Measurements from ENCODE around the gene ZNF385A. TPM values are rescaled to one million over a fixed set of nuclear protein-coding genes. Genes with fewer than 3 reads are reported as not detected.

The ZNF385A gene
- total RNA-seq, 2 experiments from 2014 or later: 0.32 to 2.9 TPM

DNA sequence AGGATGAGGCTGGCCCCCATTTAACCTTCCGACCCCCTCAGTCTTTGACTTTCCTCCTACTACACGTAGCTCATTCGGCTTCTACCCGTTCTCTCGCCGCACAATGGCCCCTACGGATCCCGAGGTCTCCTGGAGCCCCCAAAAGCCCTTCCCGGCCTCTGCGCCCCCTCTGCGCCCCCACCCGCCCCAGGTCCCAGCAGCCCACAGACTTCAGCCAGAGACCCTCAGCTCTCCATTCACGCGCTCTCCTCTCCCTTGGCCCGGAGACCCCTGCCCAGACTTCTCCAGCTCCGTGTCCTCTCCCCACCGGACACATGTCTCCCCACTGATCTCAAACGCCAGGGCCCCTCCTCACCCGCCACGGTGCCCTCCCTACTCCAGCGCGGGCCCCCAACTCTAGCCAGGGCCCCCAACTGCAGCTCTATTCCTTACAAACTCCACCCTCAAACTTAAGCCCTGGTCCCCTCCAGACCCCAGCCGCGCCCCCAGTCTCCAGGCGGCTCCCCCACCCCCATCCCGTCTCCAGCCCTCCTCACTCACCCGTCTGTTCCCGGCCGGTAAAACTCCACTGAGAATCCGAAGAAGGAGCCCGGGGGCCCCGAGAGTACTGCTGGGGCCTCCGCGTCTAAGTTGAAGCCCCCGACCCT lies 34.0 kb upstream of the ZNF385A start:
- BruUV-seq (replicated peaks): no TSS peak
- no peak for DNase-seq (ENCODE audit: low spot score)
- intact Hi-C loops (cut with micrococcal nuclease; ENCODE audit: unreplicated experiment): no loop called here

GRCh38 chr12:54417712-54418440 lies 33.3 kb upstream of the ZNF385A start:
- POLR2A ChIA-PET: no interaction called here
- no peak overlapping the region for H3K27ac ChIP-seq (ENCODE audit: low read depth, low read length, poor library complexity, severe bottlenecking)
- intact Hi-C loops (cut with micrococcal nuclease; ENCODE audit: unreplicated experiment): no loop called here
- TF ChIP-seq, protein P1, sequence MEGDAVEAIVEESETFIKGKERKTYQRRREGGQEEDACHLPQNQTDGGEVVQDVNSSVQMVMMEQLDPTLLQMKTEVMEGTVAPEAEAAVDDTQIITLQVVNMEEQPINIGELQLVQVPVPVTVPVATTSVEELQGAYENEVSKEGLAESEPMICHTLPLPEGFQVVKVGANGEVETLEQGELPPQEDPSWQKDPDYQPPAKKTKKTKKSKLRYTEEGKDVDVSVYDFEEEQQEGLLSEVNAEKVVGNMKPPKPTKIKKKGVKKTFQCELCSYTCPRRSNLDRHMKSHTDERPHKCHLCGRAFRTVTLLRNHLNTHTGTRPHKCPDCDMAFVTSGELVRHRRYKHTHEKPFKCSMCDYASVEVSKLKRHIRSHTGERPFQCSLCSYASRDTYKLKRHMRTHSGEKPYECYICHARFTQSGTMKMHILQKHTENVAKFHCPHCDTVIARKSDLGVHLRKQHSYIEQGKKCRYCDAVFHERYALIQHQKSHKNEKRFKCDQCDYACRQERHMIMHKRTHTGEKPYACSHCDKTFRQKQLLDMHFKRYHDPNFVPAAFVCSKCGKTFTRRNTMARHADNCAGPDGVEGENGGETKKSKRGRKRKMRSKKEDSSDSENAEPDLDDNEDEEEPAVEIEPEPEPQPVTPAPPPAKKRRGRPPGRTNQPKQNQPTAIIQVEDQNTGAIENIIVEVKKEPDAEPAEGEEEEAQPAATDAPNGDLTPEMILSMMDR (conservative IDR thresholded peaks at IDR 0.05; ENCODE audit: low read length): no peak
- TF ChIP-seq EZH2phosphoT487 (IDR thresholded peaks at IDR 0.05; ENCODE audit: borderline replicate concordance, low read depth, low read length): no peak
- BruUV-seq (replicated peaks): no TSS peak
- no peak overlapping the region for H3K4me2 ChIP-seq (ENCODE audit: low read length)
- no peaks in the 10 kb centered on the region for H3K79me2 ChIP-seq (ENCODE audit: insufficient read depth, low read depth, low read length)
- no peaks in the 10 kb centered on the region for H3K9me2 ChIP-seq (ENCODE audit: insufficient read depth, low read length)
- no peaks in the 10 kb centered on the region for H3K9me3 ChIP-seq (ENCODE audit: low read length)
- H2AFZ ChIP-seq (ENCODE audit: low read length): no peak overlapping the region
- H4K20me1 ChIP-seq (ENCODE audit: insufficient read depth, low read length): no peaks in the 10 kb centered on the region
- no peak overlapping the region for H3K4me3 ChIP-seq (ENCODE audit: low read depth, low read length, poor library complexity, severe bottlenecking)
- CTCF ChIA-PET (ENCODE audit: unreplicated experiment): no interaction called here
- H3K36me3 ChIP-seq (ENCODE audit: insufficient read depth, low read length): no peaks in the 10 kb centered on the region
- peaks cover 20% of the 10 kb centered on the region for H3K4me1 ChIP-seq (ENCODE audit: insufficient read depth, low read length, poor library complexity, severe bottlenecking)
- no peak for DNase-seq (ENCODE audit: low spot score)

More for the DNA sequence above, 34.0 kb upstream of the ZNF385A start:
- Histone ChIP-seq H3K27ac (ENCODE audit: low read depth, low read length, poor library complexity, severe bottlenecking) (no peak overlapping the region), H3K9me2 (ENCODE audit: insufficient read depth, low read length) (no peaks in the 10 kb centered on the region), H3K4me2 (ENCODE audit: low read length) (no peak overlapping the region), H2AFZ (ENCODE audit: low read length) (no peak overlapping the region), H3K4me1 (ENCODE audit: insufficient read depth, low read length, poor library complexity, severe bottlenecking) (peaks cover 13% of the 10 kb centered on the region), H4K20me1 (ENCODE audit: insufficient read depth, low read length) (no peaks in the 10 kb centered on the region), H3K79me2 (ENCODE audit: insufficient read depth, low read depth, low read length) (no peaks in the 10 kb centered on the region), H3K36me3 (ENCODE audit: insufficient read depth, low read length) (no peaks in the 10 kb centered on the region), H3K4me3 (ENCODE audit: low read depth, low read length, poor library complexity, severe bottlenecking) (no peak overlapping the region), H3K9me3 (ENCODE audit: low read length) (no peaks in the 10 kb centered on the region)
- ChIA-PET CTCF (ENCODE audit: unreplicated experiment) (no interaction called here), POLR2A (no interaction called here)
- TF ChIP-seq EZH2phosphoT487 (IDR thresholded peaks at IDR 0.05; ENCODE audit: borderline replicate concordance, low read depth, low read length): no peak
- TF ChIP-seq, protein P1 (conservative IDR thresholded peaks at IDR 0.05; ENCODE audit: low read length): no peak

All from OCI-LY7 (cell line).